Activated CD8-positive, alpha-beta memory T cell treated with anti-CD3 and anti-CD28 coated beads for 24 hours (primary cell): ENCODE data around the gene LDLR.
"Not testable (repeated sequence)": the region's sequence is repeated elsewhere in the genome, so short reads cannot be mapped to it uniquely, and the experiment has no call there.

ENCODE experiments used
- DNase-seq: peaks from one replicate; pipeline ENCODE4 v3.0.0-alpha.2; 2020

Gene LDLR

GRCh38 chr19:11177592-11177991, 88.3 kb downstream of the LDLR start:
- DNase-seq: no peak

- DNase-seq: not testable (repeated sequence)
These were observed 89.8 kb downstream of the LDLR start for GRCh38 chr19:11179145-11179465.

DNA sequence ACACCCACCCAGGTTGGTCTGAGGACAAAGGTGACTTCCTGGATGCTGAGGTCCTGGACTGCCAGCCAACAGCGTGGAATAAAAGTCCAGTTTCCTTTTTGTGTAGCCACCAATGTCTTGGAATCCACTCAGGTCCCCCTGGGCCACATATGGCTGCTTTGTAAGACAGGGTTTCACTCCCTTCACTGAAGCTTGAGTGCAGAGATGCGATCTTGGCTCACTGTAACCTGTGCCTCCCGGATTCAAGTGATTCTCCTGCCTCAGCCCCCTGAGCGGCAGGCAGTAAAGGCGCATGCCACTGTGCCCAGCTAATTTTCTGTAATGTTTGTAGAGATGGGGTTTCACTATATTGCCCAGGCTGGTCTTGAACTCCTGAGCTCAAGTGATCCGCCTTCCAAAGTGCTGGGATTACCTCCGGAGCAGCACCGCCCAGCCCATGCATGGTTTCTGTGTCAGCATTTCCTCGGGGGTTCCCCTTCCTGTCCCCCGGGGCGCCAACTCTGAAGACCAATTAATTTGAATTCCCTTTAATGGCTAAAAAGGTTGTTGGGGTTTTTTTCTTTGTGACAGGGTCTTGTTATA, 90.5 kb downstream of the LDLR start:
- no peak for DNase-seq

DNA sequence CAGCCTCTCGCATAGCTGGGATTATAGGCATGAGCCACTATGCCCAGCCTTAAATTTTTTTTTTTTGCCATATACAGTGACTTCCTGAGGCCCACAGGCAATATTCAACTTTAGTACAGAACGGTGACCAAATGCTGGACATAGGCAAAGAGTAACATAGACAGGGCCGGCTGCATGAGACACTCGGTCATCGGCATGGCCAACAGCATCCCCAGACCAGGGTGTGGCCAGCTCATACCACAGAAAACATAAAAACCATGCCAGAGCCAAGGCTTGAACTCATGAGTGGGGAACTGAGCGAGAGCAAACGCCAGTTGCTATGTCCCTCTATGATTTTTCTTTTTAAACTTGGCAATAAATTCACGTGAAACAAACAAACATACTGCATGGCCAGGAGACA, 91.1 kb downstream of the LDLR start:
- DNase-seq: no peak

DNA sequence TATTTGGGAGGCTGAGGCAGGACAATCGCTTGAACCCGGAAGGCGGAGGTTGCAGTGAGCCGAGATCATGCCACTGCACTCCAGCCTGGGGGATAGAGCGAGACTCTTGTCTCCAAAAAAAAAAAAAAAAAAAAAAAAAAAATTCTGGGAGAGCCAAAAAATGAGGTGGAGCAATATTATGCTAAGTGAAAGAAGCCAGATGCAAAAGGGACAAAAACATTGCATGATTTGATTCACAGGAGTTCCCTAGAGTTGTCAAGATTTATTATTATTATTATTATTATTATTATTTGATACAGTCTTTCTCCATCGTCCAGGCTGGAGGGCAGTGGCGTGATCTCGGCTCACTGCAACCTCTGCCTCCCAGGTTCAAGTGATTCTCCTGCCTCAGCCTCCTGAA, 91.7 kb downstream of the LDLR start:
- DNase-seq: not testable (repeated sequence)

- DNase-seq: no peak
These were observed 92.2 kb downstream of the LDLR start for GRCh38 chr19:11181488-11181887.
